HCT116 (cell line): Measurements from ENCODE around the gene SECTM1.

Experiments used
- ATF3 ChIP-seq: IDR thresholded peaks from 2 replicates; pipeline ENCODE4 v1.6.1; 2012
- EGR1 ChIP-seq: IDR thresholded peaks from 2 replicates; pipeline ENCODE4 v1.6.1; 2012; ENCODE audit warnings: low read depth
- EZH2 ChIP-seq: fragments of 200-600 bp; sonication (generic); IDR thresholded peaks from 2 replicates; pipeline ENCODE4 v1.6.1; 2017; ENCODE audit warnings: antibody characterized with exemption, mixed run types
- EZH2phosphoT487 ChIP-seq: fragments of 200-600 bp; IDR thresholded peaks from 2 replicates; pipeline ENCODE4 v1.6.1; 2018; ENCODE audit warnings: antibody characterized with exemption, borderline replicate concordance
- POLR2A ChIP-seq: IDR thresholded peaks from 2 replicates; pipeline ENCODE4 v1.7.0; 2011; ENCODE audit warnings: borderline replicate concordance; ENCODE audit not compliant: insufficient read depth, insufficient read length; ENCODE audit errors: extremely low read depth
- POLR2AphosphoS5 ChIP-seq: IDR thresholded peaks from 2 replicates; pipeline ENCODE4 v1.6.1; 2011; ENCODE audit warnings: mild to moderate bottlenecking, low read depth, low read length, moderate library complexity
- SIN3A ChIP-seq: IDR thresholded peaks from 2 replicates; pipeline ENCODE4 v1.6.1; 2012; ENCODE audit warnings: low read depth
- TCF7L2 ChIP-seq: IDR thresholded peaks from 2 replicates; pipeline ENCODE4 v1.7.0; 2011; ENCODE audit warnings: borderline replicate concordance, inconsistent platforms; ENCODE audit not compliant: insufficient read depth, insufficient read length; ENCODE audit errors: extremely low read depth
- ZNF274 ChIP-seq: fragments of 200-500 bp; sonication (Bioruptor generic); IDR thresholded peaks from 2 replicates; pipeline ENCODE4 v1.6.1; 2014; ENCODE audit warnings: mild to moderate bottlenecking, low read depth, low read length, inconsistent platforms
- TF ChIP-seq, protein P1 (sequence below), 3 experiments: fragments of 200-600 bp in 1 of 3; sonication (generic) in 1 of 3; IDR thresholded peaks in 2 of 3; conservative IDR thresholded peaks in 1 of 3; 2 replicates each; pipeline ENCODE4 v1.5.1; 2012 to 2017; ENCODE audit warnings: low read depth in 2 of 3, low read length in 2 of 3, antibody characterized with exemption in 1 of 3, borderline replicate concordance in 1 of 3, control low read depth in 1 of 3, mild to moderate bottlenecking in 1 of 3, mixed read lengths in 1 of 3, mixed run types in 1 of 3, moderate library complexity in 1 of 3; ENCODE audit not compliant: insufficient read depth in 1 of 3

DNA sequence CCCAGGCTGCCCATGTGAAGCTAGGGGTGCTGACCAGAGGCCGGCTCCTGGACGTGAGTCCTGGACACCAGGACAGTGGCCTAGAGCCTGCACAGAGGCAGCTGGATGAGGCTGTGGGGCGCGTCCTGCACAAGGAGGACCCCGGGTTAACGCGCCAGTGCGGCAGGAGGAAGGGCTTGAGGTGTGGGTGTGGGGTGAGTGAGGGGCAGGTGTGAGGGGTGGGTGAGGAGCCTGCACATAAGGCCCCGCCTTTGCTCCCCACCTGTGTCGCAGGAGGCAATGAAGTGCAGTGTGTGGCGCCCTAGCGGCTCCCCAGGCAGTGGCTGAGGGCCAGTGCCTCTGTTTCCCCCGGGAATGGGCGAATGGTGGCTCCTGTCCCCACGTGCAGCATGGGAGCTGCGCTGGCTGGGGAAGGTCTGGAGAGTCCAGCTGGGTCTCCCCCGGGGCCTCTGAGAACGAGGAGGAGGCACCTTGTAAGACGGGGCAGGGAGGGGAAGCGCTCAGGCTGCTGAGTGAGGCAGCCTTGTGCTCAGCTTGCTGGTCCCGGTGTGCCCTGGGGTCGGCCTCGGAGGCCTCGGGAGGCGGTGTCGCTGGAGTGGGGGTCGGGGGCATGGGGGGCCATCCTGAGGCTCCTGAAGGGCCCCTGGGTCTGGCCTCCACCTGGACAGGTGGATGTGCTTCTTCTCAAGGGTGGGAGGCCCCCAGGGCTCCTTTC lies 19.4 kb downstream of the SECTM1 start:
- TF ChIP-seq, protein P1, sequence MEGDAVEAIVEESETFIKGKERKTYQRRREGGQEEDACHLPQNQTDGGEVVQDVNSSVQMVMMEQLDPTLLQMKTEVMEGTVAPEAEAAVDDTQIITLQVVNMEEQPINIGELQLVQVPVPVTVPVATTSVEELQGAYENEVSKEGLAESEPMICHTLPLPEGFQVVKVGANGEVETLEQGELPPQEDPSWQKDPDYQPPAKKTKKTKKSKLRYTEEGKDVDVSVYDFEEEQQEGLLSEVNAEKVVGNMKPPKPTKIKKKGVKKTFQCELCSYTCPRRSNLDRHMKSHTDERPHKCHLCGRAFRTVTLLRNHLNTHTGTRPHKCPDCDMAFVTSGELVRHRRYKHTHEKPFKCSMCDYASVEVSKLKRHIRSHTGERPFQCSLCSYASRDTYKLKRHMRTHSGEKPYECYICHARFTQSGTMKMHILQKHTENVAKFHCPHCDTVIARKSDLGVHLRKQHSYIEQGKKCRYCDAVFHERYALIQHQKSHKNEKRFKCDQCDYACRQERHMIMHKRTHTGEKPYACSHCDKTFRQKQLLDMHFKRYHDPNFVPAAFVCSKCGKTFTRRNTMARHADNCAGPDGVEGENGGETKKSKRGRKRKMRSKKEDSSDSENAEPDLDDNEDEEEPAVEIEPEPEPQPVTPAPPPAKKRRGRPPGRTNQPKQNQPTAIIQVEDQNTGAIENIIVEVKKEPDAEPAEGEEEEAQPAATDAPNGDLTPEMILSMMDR (IDR thresholded peaks at IDR 0.05 in 2 of 3, conservative IDR thresholded peaks at IDR 0.05 in 1 of 3; ENCODE audit: borderline replicate concordance in 1 of 3, insufficient read depth in 1 of 3, low read depth in 2 of 3, low read length in 2 of 3): no peak
- no peak for TF ChIP-seq POLR2AphosphoS5
- no peak for TF ChIP-seq ATF3
- TF ChIP-seq EZH2phosphoT487: no peak
- TF ChIP-seq ZNF274: no peak
- TF ChIP-seq EGR1: no peak
- TF ChIP-seq POLR2A: no peak
- TF ChIP-seq EZH2: no peak
- TF ChIP-seq TCF7L2: no peak
- TF ChIP-seq SIN3A: no peak
